OCI-LY1 (cell line): Measurements from ENCODE around the gene DVL1.

Source experiments
- H2AFZ ChIP-seq: fragments of 200-600 bp; sonication (generic), shearing (Covaris generic); 2 replicates; pipeline ENCODE4 v1.6.0; 2014; ENCODE audit warnings: antibody characterized with exemption, mild to moderate bottlenecking, low read length
- H3F3A ChIP-seq: fragments of 200-600 bp; sonication (generic), shearing (Covaris generic); 2 replicates; pipeline ENCODE4 v1.6.0; 2014; ENCODE audit warnings: mild to moderate bottlenecking, antibody characterized with exemption, low read length, moderate library complexity; ENCODE audit not compliant: insufficient read depth
- H3K27ac ChIP-seq: fragments of 200-600 bp; sonication (generic); 2 replicates; pipeline ENCODE4 v1.5.1; 2014; ENCODE audit warnings: low read length, mixed run types, mild to moderate bottlenecking, low read depth; ENCODE audit not compliant: poor library complexity, severe bottlenecking
- H3K27me3 ChIP-seq: fragments of 200-600 bp; sonication (generic); 2 replicates; pipeline ENCODE4 v1.6.0; 2014; ENCODE audit warnings: antibody characterized with exemption, mild to moderate bottlenecking, low read length, moderate library complexity; ENCODE audit not compliant: insufficient read depth
- H3K36me3 ChIP-seq: fragments of 200-600 bp; sonication (generic); 2 replicates; pipeline ENCODE4 v1.6.1; 2014; ENCODE audit warnings: mild to moderate bottlenecking, antibody characterized with exemption, low read length, moderate library complexity, mixed read lengths; ENCODE audit not compliant: insufficient read depth
- H3K4me1 ChIP-seq: fragments of 200-600 bp; sonication (generic); 2 replicates; pipeline ENCODE4 v1.5.1; 2014; ENCODE audit warnings: mild to moderate bottlenecking, low read length, moderate library complexity; ENCODE audit not compliant: insufficient read depth, severe bottlenecking
- H3K4me2 ChIP-seq: fragments of 200-600 bp; sonication (generic), shearing (Covaris generic); 2 replicates; pipeline ENCODE4 v1.6.1; 2014; ENCODE audit warnings: low read length
- H3K4me3 ChIP-seq: fragments of 200-600 bp; sonication (generic); 2 replicates; pipeline ENCODE4 v1.5.1; 2014; ENCODE audit warnings: low read length, low read depth, mild to moderate bottlenecking, mixed read lengths; ENCODE audit not compliant: poor library complexity, severe bottlenecking
- H3K79me2 ChIP-seq: fragments of 200-600 bp; shearing (Covaris generic); 2 replicates; pipeline ENCODE4 v1.6.1; 2016; ENCODE audit warnings: mixed run types, low read length, mixed read lengths; ENCODE audit not compliant: insufficient read depth
- H3K9ac ChIP-seq: fragments of 200-600 bp; sonication (generic), shearing (Covaris generic); 2 replicates; pipeline ENCODE4 v1.6.1; 2014; ENCODE audit warnings: mild to moderate bottlenecking, low read length, mixed read lengths
- H3K9me2 ChIP-seq: fragments of 200-600 bp; sonication (generic), shearing (Covaris generic); 2 replicates; pipeline ENCODE4 v1.6.1; 2014; ENCODE audit warnings: low read depth, mild to moderate bottlenecking, low read length, mixed read lengths
- H3K9me3 ChIP-seq: fragments of 200-600 bp; shearing (Covaris generic); 2 replicates; pipeline ENCODE4 v1.6.1; 2014; ENCODE audit warnings: low read length, mixed read lengths
- H4K20me1 ChIP-seq: fragments of 200-600 bp; sonication (generic), shearing (Covaris generic); 2 replicates; pipeline ENCODE4 v1.6.0; 2016; ENCODE audit warnings: mild to moderate bottlenecking, low read length; ENCODE audit not compliant: insufficient read depth
- CTCF ChIP-seq: fragments of 200-600 bp; sonication (generic), shearing (Covaris generic); IDR thresholded peaks from 2 replicates; pipeline ENCODE4 v1.5.1; 2017; ENCODE audit warnings: mild to moderate bottlenecking, antibody characterized with exemption, low read length, moderate library complexity, mixed read lengths
- EZH2 ChIP-seq: fragments of 200-600 bp; sonication (generic), shearing (Covaris generic); IDR thresholded peaks from 2 replicates; pipeline ENCODE4 v1.8.0; 2017; ENCODE audit warnings: borderline replicate concordance, mixed run types, mild to moderate bottlenecking, antibody characterized with exemption, low read length, moderate library complexity, mixed read lengths

The DVL1 gene

GRCh38 chr1:1393014-1393413, 43.8 kb upstream of the DVL1 start:
- Histone ChIP-seq H3K4me2 (no peak overlapping the region), H3K9me3 (no peaks in the 10 kb centered on the region), H3K9me2 (no peaks in the 10 kb centered on the region), H3K4me1 (peaks cover 10% of the 10 kb centered on the region), H3K4me3 (no peak overlapping the region), H2AFZ (no peak overlapping the region), H3K27me3 (no peaks in the 10 kb centered on the region), H3K27ac (no peak overlapping the region), H4K20me1 (no peaks in the 10 kb centered on the region), H3K79me2 (peaks cover 9% of the 10 kb centered on the region), H3K36me3 (peaks cover 95% of the 10 kb centered on the region), H3K9ac (no peak overlapping the region), H3F3A (no peaks in the 10 kb centered on the region)
- no peak for TF ChIP-seq CTCF
- no peak for TF ChIP-seq EZH2

GRCh38 chr1:1391225-1391624, 42.0 kb upstream of the DVL1 start:
- H3K27me3 ChIP-seq = no peaks in the 10 kb centered on the region
- no peak overlapping the region for H3K4me3 ChIP-seq
- no peaks in the 10 kb centered on the region for H3K9me3 ChIP-seq
- no peak overlapping the region for H3K4me2 ChIP-seq
- no peak overlapping the region for H3K27ac ChIP-seq
- no peak overlapping the region for H2AFZ ChIP-seq
- H3K9me2 ChIP-seq = no peaks in the 10 kb centered on the region
- no peaks in the 10 kb centered on the region for H3K79me2 ChIP-seq
- no peaks in the 10 kb centered on the region for H3F3A ChIP-seq
- peaks cover 97% of the 10 kb centered on the region for H3K36me3 ChIP-seq
- no peak overlapping the region for H3K9ac ChIP-seq
- TF ChIP-seq CTCF = no peak
- no peak for TF ChIP-seq EZH2
- no peaks in the 10 kb centered on the region for H3K4me1 ChIP-seq
- no peaks in the 10 kb centered on the region for H4K20me1 ChIP-seq

GRCh38 chr1:1390675-1391074, 41.5 kb upstream of the DVL1 start:
- Histone ChIP-seq H3K9me3 (no peaks in the 10 kb centered on the region), H2AFZ (no peak overlapping the region), H3K4me3 (no peak overlapping the region), H3K4me1 (no peaks in the 10 kb centered on the region), H3K79me2 (no peaks in the 10 kb centered on the region), H3K36me3 (peaks cover 98% of the 10 kb centered on the region), H3K27ac (no peak overlapping the region), H3F3A (no peaks in the 10 kb centered on the region), H3K27me3 (no peaks in the 10 kb centered on the region), H3K4me2 (no peak overlapping the region), H3K9ac (no peak overlapping the region), H4K20me1 (no peaks in the 10 kb centered on the region), H3K9me2 (no peaks in the 10 kb centered on the region)
- no peak for TF ChIP-seq CTCF
- no peak for TF ChIP-seq EZH2
